HFF-Myc (cell line): ENCODE data around the gene IL17A.

ENCODE experiments used
- DNase-seq: peaks from one replicate; pipeline ENCODE4 v3.0.0-alpha.2; 2011; ENCODE audit warnings: low read depth; ENCODE audit errors: extremely low read depth
- H3K4me3 ChIP-seq: replicated peaks from 2 replicates; pipeline ENCODE4 v1.5.1; 2011; ENCODE audit warnings: low read depth, mild to moderate bottlenecking, control low read depth, low read length
- TF ChIP-seq, protein P1 (sequence below): IDR thresholded peaks from 2 replicates; pipeline ENCODE4 v1.5.1; 2012; ENCODE audit warnings: mild to moderate bottlenecking, low read depth, low read length, control low read depth; ENCODE audit errors: missing control alignments

The IL17A gene

DNA sequence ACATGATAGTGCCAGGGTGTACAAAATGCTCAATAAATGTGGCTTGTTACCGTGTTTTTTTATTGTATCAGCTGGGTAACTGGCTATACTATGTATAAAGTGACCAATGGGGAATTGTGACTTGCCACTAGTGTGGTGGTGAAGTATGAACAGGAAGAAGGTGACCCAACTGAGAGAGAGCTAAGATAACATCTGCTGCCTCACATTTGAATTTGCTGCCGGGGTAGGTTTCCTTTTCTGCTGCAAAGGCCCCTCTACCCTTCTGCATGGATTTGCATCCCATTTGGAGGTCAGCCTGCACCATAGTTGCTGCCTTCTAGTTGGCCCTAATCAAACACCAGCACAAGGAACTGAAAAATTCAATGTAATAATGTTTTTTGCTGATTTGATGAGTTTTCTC, 24.1 kb downstream of the IL17A start:
- no peak overlapping the region for H3K4me3 ChIP-seq
- no peak for DNase-seq
- TF ChIP-seq, protein P1, sequence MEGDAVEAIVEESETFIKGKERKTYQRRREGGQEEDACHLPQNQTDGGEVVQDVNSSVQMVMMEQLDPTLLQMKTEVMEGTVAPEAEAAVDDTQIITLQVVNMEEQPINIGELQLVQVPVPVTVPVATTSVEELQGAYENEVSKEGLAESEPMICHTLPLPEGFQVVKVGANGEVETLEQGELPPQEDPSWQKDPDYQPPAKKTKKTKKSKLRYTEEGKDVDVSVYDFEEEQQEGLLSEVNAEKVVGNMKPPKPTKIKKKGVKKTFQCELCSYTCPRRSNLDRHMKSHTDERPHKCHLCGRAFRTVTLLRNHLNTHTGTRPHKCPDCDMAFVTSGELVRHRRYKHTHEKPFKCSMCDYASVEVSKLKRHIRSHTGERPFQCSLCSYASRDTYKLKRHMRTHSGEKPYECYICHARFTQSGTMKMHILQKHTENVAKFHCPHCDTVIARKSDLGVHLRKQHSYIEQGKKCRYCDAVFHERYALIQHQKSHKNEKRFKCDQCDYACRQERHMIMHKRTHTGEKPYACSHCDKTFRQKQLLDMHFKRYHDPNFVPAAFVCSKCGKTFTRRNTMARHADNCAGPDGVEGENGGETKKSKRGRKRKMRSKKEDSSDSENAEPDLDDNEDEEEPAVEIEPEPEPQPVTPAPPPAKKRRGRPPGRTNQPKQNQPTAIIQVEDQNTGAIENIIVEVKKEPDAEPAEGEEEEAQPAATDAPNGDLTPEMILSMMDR, result no peak

DNA sequence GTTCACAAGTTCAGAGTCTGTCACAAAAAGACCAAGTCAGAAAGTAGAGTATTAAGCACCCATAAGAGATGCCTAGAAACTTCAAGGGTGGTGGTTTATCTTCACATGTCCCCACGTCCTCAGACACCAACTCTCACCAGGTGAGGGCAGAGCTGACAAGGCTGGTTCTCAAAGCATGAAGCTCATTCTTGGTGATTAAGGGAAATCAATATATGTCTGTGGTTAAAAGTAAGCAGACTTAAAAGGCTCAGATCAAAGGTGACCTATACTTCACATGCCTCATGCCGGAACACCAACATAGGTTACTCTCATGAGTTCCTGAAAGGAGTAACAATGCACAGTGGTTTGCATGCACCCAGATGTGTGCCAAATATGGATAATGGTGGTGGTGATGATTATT, 27.0 kb downstream of the IL17A start:
- no peak for DNase-seq
- H3K4me3 ChIP-seq, result no peak overlapping the region
- TF ChIP-seq, protein P1, result no peak

DNA sequence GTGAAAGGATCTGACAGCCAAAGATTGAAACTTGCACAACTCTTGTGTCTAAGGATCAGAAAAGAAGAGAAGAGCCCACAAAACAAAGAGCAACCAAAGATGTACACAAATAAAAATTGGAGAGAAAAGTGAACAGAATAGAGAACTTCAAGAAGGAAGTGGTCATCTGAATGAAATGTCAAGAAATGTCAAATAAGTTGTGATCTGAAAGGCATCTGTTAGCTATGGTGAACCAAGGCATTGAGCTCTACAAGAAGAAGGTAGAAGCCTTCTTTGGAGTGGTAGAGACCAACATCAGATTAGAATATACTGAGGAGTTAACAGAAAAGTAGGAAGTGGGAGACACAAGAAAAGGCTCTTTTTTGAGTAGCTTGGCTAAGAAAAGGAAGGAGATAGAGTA, 29.6 kb downstream of the IL17A start:
- TF ChIP-seq, protein P1, result no peak
- no peak for DNase-seq
- H3K4me3 ChIP-seq, result no peak overlapping the region

DNA sequence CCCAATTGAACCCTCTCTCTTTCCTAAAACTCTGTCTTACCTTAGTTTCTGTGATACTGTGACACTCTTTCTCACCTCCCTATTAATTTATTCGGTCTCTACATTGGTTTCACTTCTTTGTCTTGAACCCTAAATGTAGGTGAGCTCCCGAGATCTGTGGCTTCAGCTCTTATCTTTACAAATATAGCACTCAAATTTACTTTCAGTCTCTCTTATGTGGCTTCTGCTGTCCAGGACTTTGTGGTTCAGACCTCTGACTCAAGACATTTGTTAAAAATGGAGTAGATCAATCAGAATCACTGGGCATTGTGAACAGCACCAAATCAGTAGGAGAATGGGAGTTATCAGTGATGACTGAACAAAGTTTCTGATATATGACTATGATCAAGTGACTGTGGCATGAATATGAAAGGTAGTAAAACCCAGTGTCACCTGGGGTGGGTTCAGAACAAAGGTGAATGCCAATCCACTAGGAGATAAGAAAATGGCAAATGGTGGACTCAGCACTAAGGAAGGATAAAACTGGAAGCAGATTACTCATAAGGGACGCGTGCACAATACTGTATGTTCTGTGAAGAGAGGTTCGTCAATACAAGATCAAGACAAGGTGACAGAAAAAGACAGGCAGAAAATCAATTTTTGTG, 30.9 kb downstream of the IL17A start:
- TF ChIP-seq, protein P1, result no peak
- H3K4me3 ChIP-seq, result no peak overlapping the region
- DNase-seq, result no peak

DNA sequence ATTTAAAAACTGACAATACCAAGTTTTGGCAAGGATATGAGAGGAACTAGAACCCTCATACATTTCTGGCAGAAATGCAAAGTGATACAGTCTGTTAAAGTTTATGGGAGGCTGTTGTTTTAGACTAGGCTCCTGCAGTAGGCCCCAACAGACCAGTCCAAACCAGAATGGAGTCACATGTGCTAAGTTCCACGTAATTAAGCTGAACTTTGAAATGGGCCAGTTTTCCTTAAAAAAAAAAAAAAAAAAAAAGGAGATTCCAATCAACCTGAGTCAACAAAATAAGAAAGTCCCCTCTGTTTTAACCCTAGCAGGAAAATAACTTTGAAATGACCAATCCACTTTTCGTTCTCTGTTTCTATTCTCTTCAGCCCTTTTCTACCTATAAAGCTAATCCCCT, 31.6 kb downstream of the IL17A start:
- TF ChIP-seq, protein P1, result no peak

DNA sequence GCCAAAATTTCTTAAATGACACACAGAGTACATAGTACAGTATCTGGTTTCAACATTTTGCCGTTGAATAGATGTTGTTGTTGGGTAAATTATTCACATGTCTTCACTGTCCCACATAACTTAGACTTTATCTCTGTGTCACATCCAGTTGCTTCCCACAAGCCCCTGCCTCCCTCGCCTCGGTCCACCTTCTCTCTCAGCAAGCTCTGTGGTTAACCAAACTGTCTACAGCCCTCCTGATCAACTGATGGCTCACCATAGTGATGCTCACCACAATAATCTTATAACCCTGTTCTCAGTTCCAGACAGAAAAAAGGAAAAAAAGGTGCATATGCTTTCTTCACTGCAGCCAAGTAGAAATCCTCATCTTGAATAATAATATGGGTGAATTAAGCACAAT, 35.1 kb downstream of the IL17A start:
- no peak for DNase-seq
- TF ChIP-seq, protein P1, result no peak

More for the DNA sequence above, 31.6 kb downstream of the IL17A start:
- no peak overlapping the region for H3K4me3 ChIP-seq
- no peak for DNase-seq

DNA sequence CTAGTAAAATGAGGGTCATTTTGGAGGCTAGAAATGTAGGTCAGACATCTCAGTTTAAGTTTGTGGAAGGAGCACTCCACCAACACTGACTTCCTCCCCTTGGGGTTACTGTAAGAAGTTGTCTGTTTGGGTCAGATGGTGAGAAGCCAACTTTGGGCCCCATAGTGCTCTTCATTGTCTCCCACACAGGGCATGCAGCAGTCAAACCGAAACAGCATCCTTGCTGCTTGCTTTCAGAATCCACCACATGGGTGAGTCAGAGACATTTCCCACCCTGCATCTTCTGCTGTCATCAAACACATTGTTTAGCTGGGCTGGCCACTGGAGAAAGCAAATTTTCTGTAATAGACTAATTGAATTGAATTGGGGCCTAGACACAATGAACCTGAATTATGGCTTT, 41.3 kb downstream of the IL17A start:
- DNase-seq, result no peak
- TF ChIP-seq, protein P1, result no peak
- no peak overlapping the region for H3K4me3 ChIP-seq

More for the DNA sequence above, 35.1 kb downstream of the IL17A start:
- H3K4me3 ChIP-seq, result no peak overlapping the region
